CD1c-positive myeloid dendritic cell (primary cell): ENCODE data around the gene ACMSD.
"Not testable (repeated sequence)": the region's sequence is repeated elsewhere in the genome, so short reads cannot be mapped to it uniquely, and the experiment has no call there.

ENCODE experiments used
- DNase-seq: peaks from one replicate; pipeline ENCODE4 v3.0.0-alpha.2; 2016; ENCODE audit errors: extremely low spot score

Gene ACMSD

DNA sequence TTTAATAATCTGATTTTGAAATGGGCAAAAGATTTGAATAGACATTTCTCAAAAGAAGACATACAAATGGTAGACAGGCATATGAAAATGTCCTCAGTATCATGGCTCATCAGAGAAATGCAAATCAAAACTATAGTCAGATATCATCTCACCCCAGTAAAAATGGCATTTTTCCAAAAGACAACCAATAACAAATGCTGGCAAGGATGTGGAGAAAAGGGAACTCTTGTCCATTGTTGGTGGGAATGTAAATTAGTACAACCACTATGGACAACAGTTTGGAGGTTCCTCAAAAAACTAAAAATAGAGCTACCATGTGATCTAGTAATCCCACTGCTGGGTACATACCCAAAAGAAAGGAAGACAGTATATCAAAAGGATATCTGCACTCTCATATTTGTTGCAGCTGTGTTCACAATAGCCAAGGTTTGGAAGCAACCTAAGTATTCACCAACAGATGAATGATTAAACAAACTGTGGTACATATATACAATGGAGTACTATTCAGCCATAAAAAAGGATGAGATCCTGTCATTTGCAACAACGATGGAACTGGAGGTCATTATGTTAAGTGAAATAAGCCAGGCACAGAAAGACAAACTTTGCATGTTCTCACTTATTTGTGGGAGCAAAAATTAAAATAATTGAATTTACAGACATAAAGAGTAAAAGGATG lies 69.2 kb downstream of the ACMSD start:
- not testable (repeated sequence) for DNase-seq

GRCh38 chr2:134910763-134911399 lies 72.5 kb downstream of the ACMSD start:
- no peak for DNase-seq

DNA sequence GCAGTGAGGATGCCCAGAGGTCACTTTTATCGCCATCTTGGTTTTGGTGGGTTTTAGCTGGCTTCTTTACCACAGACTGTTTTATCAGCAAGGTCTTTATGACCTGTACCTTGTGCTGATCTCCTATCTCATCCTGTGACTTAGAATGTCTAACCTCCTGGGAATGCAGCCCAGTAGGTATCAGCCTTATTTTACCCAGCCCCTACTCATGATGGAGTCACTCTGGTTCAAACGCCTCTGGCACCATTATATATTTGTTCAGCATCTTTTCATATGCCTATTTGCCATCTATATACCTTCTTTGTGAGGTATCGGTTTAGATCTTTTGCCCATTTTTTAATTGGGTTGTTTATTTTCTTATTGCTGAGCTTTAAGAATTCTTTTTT lies 73.0 kb downstream of the ACMSD start:
- no peak for DNase-seq

GRCh38 chr2:134912361-134912760 lies 73.9 kb downstream of the ACMSD start:
- peak; percentile 78 for DNase-seq

- no peak for DNase-seq
These were observed 79.0 kb downstream of the ACMSD start for GRCh38 chr2:134917360-134917865.

DNA sequence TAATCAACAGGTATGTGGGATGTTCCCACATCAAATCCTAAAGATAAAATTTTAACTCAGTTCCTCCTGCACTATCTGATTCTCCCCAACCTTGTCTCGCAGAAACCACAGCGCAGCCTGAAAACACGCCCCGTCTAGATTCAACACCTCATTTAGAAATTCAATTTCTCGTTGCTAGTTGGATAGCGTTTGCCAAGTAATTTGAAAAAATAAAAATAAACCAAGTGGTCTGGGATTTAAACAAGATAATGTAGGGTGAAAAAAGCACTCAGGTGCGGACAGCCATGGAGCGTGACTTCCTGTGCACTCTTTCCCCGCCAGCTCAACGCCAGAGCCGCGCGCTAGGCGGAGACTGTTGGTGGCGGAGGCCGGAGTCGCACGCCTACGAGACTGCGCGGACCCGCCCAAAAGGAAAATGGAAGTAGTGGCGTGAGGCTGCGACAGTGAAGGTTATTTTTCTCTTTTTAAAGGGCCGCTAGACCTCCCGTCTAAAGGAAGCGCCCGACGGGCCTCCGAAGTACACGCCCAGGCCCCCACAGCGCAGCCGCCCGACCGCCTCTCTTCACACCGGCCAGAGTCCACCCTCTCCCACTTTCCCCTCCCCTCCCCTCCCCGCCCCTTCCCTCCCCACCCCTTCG lies 79.6 kb downstream of the ACMSD start:
- DNase-seq = peak; percentile 95

DNA sequence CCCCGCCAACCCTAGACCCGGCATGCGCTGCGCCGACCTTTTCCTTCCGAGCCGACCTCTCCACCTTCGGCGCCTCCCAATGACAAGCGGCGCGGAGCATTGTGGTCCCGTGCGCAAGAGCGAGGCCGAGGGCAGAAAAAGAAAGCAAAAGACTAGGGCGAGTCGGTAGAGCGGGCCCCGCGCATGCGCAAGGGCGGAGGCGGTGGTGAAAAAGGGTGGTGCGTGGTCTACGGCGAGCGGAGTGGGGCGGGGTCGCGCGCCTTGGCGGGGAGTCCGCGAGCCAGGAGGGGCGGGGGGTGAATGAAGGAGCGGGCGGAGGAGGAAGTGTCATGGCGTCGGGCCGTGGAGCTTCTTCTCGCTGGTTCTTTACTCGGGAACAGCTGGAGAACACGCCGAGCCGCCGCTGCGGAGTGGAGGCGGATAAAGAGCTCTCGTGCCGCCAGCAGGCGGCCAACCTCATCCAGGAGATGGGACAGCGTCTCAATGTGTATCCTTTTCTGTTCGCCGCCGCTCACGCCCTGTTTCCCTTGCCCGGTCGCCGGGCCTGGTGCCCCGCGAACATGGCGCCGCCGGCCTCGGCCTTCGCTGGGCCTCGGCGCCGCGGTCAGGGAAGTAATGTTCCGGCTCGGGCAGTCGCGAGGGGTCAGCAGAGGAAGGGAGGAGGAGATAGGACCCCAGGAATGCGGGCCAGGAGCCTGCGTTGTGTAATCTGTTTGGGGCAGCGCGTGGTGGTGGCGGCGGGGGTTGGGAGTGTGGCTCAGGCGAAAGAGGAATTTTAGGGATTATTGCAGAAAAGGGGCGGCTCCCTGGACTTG lies 80.3 kb downstream of the ACMSD start, which contains the start of gene CCNT2:
Gene CCNT2, plus strand, starts transcription at position 297 of the 815 bp plus-strand sequence. Its CDS starts 33 bp downstream, at position 330.
- DNase-seq = peak; percentile 100

DNA sequence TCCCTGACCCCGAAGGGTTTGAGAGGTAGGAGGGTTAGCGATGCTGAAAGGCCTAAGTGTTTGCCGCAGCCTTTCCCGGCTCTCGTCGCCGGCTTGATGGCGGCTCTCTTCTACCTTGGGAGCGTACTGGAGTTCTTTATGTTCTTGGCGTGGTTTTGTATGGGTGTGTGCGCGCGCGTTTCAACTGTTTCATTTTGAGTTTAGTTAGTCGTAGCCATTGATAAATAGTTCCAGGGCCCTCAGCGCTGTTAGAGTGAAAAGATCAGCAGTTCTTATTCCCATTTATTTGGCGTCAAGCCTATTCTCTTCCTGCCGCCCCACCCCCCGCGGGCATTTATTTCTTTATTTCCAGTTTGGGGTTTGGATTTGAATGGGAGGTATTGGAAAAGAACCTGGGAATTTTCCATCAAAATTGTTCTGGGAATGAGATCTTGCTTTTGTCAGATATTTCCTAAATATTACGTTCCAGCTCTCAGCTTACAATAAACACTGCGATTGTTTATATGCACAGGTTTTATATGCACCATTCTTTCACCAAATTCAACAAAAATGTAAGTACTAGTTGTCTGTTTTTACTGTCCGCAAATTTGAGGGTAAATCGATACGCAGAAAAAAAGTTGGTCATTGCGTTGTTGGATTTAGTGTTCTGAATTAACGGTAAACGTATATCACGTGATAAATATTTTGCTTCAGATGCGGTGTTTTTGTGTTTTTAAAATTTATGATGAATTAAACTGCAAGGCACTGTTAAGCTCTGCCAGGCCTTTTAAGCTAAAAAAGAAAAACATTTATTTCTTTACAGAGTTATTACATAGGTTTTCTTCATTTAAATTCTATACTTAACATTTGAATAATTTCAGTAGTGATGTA lies 81.2 kb downstream of the ACMSD start:
- no peak for DNase-seq

GRCh38 chr2:134924912-134925311 lies 86.5 kb downstream of the ACMSD start:
- DNase-seq = no peak

- DNase-seq = no peak
These were observed 88.0 kb downstream of the ACMSD start for GRCh38 chr2:134926231-134926931.

DNA sequence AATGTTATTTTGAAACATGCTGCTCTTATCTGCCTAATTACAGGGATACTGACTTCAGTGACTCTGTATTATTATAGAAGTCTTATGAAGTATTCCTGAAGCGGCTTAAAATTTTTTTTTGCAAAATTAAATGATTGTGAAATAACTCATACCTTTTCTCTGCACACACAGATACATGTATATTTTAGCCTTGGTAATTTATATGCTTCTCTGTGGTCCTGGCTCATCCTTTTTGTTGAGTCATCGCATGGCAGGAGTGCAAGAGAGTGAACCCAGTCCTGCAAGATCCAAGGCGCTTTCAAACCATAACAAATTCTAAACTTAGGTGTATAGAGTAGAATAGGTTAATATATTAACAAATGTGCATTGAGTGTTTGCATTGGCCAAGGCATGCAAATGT lies 88.8 kb downstream of the ACMSD start:
- DNase-seq = no peak

DNA sequence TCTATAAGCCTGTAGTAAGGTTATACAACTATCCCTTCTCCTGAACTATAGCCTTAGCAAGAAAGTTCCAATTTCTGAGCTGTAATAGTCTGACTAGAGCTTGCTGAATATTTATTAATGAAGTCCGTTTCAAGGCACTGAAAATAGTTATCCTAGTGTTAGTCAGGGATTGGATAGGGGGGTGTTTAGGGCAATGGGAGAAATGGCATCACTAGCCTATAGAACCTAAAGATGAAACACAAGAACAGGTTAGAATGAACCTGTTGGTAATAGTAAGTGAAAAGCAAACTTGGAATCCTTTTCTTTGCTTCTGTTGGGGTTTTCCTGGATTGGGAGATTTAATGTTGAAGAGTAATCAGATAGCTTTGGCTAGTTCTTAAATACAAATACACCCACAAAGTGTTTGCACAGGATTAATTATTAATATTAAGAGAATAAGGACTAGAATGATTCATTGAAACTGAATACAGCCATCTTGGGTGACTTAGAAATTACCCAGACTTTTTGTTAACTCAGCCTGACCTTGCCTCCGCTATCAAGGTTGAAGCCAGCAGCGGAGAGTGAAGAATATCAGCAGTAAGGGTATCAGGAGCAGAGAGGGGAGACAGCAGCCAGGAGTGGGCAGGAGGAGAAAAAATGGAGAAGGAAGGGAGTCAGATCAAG lies 94.6 kb downstream of the ACMSD start:
- DNase-seq = no peak

- DNase-seq = no peak
These were observed 95.3 kb downstream of the ACMSD start for GRCh38 chr2:134933732-134934131.

GRCh38 chr2:134934150-134934549 lies 95.7 kb downstream of the ACMSD start:
- no peak for DNase-seq

- DNase-seq = no peak
These were observed 96.2 kb downstream of the ACMSD start for GRCh38 chr2:134934641-134935040.

DNA sequence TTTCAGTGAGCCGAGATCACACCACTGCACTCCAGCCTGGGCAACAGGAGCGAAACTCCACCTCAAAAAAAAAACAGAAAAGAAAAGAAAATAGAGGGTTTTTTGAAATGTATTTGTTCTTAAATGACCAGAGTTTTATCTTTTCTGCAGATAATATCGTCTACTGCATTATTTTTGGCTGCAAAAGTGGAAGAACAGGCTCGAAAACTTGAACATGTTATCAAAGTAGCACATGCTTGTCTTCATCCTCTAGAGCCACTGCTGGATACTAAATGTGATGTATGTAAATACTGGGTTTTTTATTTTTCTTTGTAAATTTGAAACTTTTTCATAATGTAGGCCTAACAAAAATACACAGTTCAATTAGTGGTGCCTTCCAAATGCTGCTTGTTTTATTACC lies 98.3 kb downstream of the ACMSD start:
- DNase-seq = no peak

- DNase-seq = peak; percentile 72
These were observed 105.1 kb downstream of the ACMSD start for GRCh38 chr2:134943540-134943939.

- no peak for DNase-seq
These were observed 106.6 kb downstream of the ACMSD start for GRCh38 chr2:134944975-134945374.

- DNase-seq = no peak
These were observed 107.7 kb downstream of the ACMSD start for GRCh38 chr2:134946073-134946472.
